ENCODE measurements around the gene ABAT.

DNA sequence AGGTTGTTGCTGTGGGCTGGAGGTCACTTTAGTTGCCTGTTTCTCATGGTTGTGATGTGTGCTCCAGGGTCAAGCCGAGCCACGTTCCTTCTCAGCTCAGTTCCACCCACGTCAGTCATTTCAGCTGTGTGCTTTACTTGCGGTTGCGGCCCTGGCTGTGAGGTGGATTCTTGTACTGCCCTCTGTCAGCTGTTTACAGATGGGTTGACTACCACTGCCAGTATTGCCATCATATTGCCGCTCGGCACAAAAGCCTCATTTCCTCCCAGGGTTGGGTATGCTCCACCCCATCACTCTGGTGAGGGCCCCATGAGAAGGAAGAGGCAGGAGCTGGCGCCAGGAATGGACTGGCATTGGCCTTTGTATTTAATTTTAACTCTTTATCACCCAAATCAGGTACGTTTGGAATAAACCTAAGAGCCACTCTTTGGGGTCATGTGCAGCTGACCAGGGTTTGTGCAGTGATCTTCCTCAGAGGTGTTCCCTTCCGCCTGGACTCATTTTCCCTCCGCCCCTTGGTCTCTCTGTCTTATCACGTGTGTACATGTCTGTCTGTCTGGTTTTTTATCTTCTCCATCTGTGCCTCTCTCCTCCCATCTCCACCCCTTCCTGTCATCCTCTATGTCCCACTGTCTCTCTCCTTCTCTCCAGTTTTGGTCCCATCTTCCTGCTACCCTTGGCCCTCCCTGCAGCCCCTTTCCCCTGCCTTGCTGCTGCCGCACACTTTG, 27.9 kb upstream of the ABAT start:
- TF ChIP-seq, protein P1, sequence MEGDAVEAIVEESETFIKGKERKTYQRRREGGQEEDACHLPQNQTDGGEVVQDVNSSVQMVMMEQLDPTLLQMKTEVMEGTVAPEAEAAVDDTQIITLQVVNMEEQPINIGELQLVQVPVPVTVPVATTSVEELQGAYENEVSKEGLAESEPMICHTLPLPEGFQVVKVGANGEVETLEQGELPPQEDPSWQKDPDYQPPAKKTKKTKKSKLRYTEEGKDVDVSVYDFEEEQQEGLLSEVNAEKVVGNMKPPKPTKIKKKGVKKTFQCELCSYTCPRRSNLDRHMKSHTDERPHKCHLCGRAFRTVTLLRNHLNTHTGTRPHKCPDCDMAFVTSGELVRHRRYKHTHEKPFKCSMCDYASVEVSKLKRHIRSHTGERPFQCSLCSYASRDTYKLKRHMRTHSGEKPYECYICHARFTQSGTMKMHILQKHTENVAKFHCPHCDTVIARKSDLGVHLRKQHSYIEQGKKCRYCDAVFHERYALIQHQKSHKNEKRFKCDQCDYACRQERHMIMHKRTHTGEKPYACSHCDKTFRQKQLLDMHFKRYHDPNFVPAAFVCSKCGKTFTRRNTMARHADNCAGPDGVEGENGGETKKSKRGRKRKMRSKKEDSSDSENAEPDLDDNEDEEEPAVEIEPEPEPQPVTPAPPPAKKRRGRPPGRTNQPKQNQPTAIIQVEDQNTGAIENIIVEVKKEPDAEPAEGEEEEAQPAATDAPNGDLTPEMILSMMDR (IDR thresholded peaks at IDR 0.05), result no peak
- TF ChIP-seq EP300 (IDR thresholded peaks at IDR 0.05), result no peak
- TF ChIP-seq RARB (CRISPR knock-in tag; IDR thresholded peaks at IDR 0.05), result no peak
- TF ChIP-seq MYC (IDR thresholded peaks at IDR 0.05; ENCODE audit: borderline replicate concordance, low read length), result no peak
- TF ChIP-seq SMC3 (IDR thresholded peaks at IDR 0.05), result no peak
- TF ChIP-seq, protein P2, sequence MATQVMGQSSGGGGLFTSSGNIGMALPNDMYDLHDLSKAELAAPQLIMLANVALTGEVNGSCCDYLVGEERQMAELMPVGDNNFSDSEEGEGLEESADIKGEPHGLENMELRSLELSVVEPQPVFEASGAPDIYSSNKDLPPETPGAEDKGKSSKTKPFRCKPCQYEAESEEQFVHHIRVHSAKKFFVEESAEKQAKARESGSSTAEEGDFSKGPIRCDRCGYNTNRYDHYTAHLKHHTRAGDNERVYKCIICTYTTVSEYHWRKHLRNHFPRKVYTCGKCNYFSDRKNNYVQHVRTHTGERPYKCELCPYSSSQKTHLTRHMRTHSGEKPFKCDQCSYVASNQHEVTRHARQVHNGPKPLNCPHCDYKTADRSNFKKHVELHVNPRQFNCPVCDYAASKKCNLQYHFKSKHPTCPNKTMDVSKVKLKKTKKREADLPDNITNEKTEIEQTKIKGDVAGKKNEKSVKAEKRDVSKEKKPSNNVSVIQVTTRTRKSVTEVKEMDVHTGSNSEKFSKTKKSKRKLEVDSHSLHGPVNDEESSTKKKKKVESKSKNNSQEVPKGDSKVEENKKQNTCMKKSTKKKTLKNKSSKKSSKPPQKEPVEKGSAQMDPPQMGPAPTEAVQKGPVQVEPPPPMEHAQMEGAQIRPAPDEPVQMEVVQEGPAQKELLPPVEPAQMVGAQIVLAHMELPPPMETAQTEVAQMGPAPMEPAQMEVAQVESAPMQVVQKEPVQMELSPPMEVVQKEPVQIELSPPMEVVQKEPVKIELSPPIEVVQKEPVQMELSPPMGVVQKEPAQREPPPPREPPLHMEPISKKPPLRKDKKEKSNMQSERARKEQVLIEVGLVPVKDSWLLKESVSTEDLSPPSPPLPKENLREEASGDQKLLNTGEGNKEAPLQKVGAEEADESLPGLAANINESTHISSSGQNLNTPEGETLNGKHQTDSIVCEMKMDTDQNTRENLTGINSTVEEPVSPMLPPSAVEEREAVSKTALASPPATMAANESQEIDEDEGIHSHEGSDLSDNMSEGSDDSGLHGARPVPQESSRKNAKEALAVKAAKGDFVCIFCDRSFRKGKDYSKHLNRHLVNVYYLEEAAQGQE (IDR thresholded peaks at IDR 0.05), result no peak
- TF ChIP-seq MAFK (IDR thresholded peaks at IDR 0.05; ENCODE audit: partially characterized antibody), result no peak
